Measurements from ENCODE around the gene CNEP1R1.

DNA sequence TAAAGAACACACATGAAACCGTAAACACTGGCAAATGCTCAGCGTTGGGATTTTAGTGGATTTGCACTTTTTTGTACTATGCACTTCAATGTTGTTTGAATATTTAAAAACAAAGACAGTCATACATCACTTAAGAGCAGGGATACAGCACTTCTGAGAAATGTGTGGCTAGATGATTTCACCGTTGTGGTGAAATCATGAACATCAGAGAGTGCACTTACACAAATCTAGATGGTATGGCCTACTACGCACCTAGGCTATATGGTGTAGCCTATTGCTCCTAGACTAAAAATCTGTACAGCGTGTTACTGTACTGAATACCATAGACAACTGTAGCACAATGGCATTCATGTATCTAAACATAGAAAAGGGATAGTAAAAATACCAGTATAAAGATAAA lies 37.6 kb upstream of the CNEP1R1 start:
- TF ChIP-seq, protein P1, sequence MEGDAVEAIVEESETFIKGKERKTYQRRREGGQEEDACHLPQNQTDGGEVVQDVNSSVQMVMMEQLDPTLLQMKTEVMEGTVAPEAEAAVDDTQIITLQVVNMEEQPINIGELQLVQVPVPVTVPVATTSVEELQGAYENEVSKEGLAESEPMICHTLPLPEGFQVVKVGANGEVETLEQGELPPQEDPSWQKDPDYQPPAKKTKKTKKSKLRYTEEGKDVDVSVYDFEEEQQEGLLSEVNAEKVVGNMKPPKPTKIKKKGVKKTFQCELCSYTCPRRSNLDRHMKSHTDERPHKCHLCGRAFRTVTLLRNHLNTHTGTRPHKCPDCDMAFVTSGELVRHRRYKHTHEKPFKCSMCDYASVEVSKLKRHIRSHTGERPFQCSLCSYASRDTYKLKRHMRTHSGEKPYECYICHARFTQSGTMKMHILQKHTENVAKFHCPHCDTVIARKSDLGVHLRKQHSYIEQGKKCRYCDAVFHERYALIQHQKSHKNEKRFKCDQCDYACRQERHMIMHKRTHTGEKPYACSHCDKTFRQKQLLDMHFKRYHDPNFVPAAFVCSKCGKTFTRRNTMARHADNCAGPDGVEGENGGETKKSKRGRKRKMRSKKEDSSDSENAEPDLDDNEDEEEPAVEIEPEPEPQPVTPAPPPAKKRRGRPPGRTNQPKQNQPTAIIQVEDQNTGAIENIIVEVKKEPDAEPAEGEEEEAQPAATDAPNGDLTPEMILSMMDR (IDR thresholded peaks at IDR 0.05 in 4 of 5, conservative IDR thresholded peaks at IDR 0.05 in 1 of 5), result no peak
- no peak for TF ChIP-seq POLR2A (IDR thresholded peaks at IDR 0.05)
